WTC11 (cell line): Measurements from ENCODE around the gene POLD1. TPM values are rescaled to one million over a fixed set of nuclear protein-coding genes. Genes with fewer than 3 reads are reported as not detected.
A peak's percentile ranks its signal among the peaks of the same experiment; 100 is the strongest.

ENCODE experiments used
- ATAC-seq: fragments of 200-7000 bp; cut with Tn5 transposase; 2 replicates; pipeline ENCODE4 v1.10.0; 2021; ENCODE audit warnings: mild to moderate bottlenecking, moderate library complexity
- Bru-seq: library from RNA; stranded (reverse); fragments of 400-500 nt; gene quantifications from one replicate; lab custom pipeline; 2021; lab: Mats Ljungman, UMichigan
- CTCF ChIA-PET: fragments of 300-600 bp; sonication (Branson Sonifier 250); formaldehyde crosslinking; loops from one replicate; lab custom pipeline; 2021; ENCODE audit warnings: antibody characterized with exemption; lab: Charles Lee
- POLR2A ChIA-PET: fragments of 350-600 bp; sonication (Branson Sonifier 250); formaldehyde crosslinking; loops from one replicate; lab custom pipeline; 2021; ENCODE audit warnings: antibody characterized with exemption; lab: Charles Lee
- DNase-seq: peaks from one replicate; pipeline ENCODE4 v3.0.0; 2021; ENCODE audit warnings: low spot score
- H3K27ac Mint-ChIP-seq: 2 replicates; pipeline ENCODE4 v1.8.0; 2021; ENCODE audit warnings: mixed read lengths
- H3K27me3 Mint-ChIP-seq: 2 replicates; pipeline ENCODE4 v1.8.0; 2021; ENCODE audit warnings: low read depth, mild to moderate bottlenecking, moderate library complexity, mixed read lengths
- H3K36me3 Mint-ChIP-seq: 2 replicates; pipeline ENCODE4 v1.8.0; 2021; ENCODE audit warnings: mixed read lengths
- H3K4me1 Mint-ChIP-seq: 2 replicates; pipeline ENCODE4 v1.8.0; 2022; ENCODE audit warnings: mixed read lengths
- H3K4me3 Mint-ChIP-seq: 2 replicates; pipeline ENCODE4 v1.8.0; 2021; ENCODE audit warnings: mild to moderate bottlenecking, moderate library complexity, mixed read lengths
- H3K9me3 Mint-ChIP-seq: 2 replicates; pipeline ENCODE4 v1.8.0; 2021; ENCODE audit warnings: mixed read lengths
- CBFB ChIP-seq: sonication (generic); formaldehyde crosslinking; IDR thresholded peaks from 2 replicates; pipeline ENCODE4 v1.8.1; 2022; ENCODE audit warnings: mild to moderate bottlenecking, low read depth, missing genetic modification reagents
- GTF2I ChIP-seq: fragments of 250-450 bp; sonication (Bioruptor Pico); conservative IDR thresholded peaks from 2 replicates; pipeline ENCODE4 v1.4.0; 2021; ENCODE audit warnings: mild to moderate bottlenecking
- IRF2 ChIP-seq: sonication (generic); formaldehyde crosslinking; IDR thresholded peaks from 2 replicates; pipeline ENCODE4 v1.8.0; 2022; ENCODE audit warnings: low read depth, missing genetic modification reagents, borderline replicate concordance
- MYBL2 ChIP-seq: sonication (generic); formaldehyde crosslinking; IDR thresholded peaks from 2 replicates; pipeline ENCODE4 v1.8.1; 2023; ENCODE audit warnings: mild to moderate bottlenecking, moderate library complexity, missing genetic modification reagents
- NR2C2 ChIP-seq: sonication (generic); formaldehyde crosslinking; IDR thresholded peaks from 2 replicates; pipeline ENCODE4 v1.8.0; 2022; ENCODE audit warnings: mild to moderate bottlenecking, missing genetic modification reagents
- NR3C1 ChIP-seq: sonication (generic); formaldehyde crosslinking; conservative IDR thresholded peaks from 2 replicates; pipeline ENCODE4 v1.8.1; 2023; ENCODE audit warnings: low read depth, mild to moderate bottlenecking, missing genetic modification reagents
- RORB ChIP-seq: fragments of 250-450 bp; sonication (Bioruptor Pico); IDR thresholded peaks from 2 replicates; pipeline ENCODE4 v1.9.0; 2021; ENCODE audit warnings: mild to moderate bottlenecking
- TEAD1 ChIP-seq: sonication (generic); formaldehyde crosslinking; IDR thresholded peaks from 2 replicates; pipeline ENCODE4 v1.8.0; 2022; ENCODE audit warnings: mild to moderate bottlenecking, missing genetic modification reagents
- ZNF232 ChIP-seq: sonication (generic); formaldehyde crosslinking; IDR thresholded peaks from 2 replicates; pipeline ENCODE4 v1.8.0; 2022; ENCODE audit warnings: mild to moderate bottlenecking, missing genetic modification reagents
- ZNF671 ChIP-seq: fragments of 250-450 bp; sonication (Bioruptor Pico); IDR thresholded peaks from 2 replicates; pipeline ENCODE4 v1.8.0; 2021; ENCODE audit warnings: mild to moderate bottlenecking
- long read RNA-seq, 3 experiments: library from RNA in 1 of 3; library from capped mRNA in 1 of 3; library from polyadenylated mRNA in 1 of 3; unstranded in 2 of 3; stranded (forward) in 1 of 3; transcript quantifications; one replicate each; pipeline ENCODE4 v2.0.0, GENCODE V29; 2021
- total RNA-seq: library from RNA; stranded (reverse); gene quantifications from 3 replicates; pipeline ENCODE4 v1.2.3, GENCODE V29; 2021
- TF ChIP-seq, protein P1 (sequence below): sonication (generic); formaldehyde crosslinking; IDR thresholded peaks from 2 replicates; pipeline ENCODE4 v1.8.1; 2022; ENCODE audit warnings: mild to moderate bottlenecking, moderate library complexity, missing genetic modification reagents
- TF ChIP-seq, protein P2 (sequence below): fragments of 200-600 bp; IDR thresholded peaks from 2 replicates; pipeline ENCODE4 v1.8.0; 2022; ENCODE audit warnings: antibody characterized with exemption
- TF ChIP-seq, protein P3 (sequence below): sonication (generic); formaldehyde crosslinking; IDR thresholded peaks from 2 replicates; pipeline ENCODE4 v1.8.1; 2023; ENCODE audit warnings: mild to moderate bottlenecking, moderate library complexity, missing genetic modification reagents
- TF ChIP-seq, protein P4 (sequence below): sonication (generic); formaldehyde crosslinking; IDR thresholded peaks from 2 replicates; pipeline ENCODE4 v1.8.0; 2022; ENCODE audit warnings: missing genetic modification reagents
- TF ChIP-seq, protein P5 (sequence below): sonication (generic); formaldehyde crosslinking; IDR thresholded peaks from 2 replicates; pipeline ENCODE4 v1.8.1; 2022; ENCODE audit warnings: missing genetic modification reagents, borderline replicate concordance
- TF ChIP-seq, protein P6 (sequence below): sonication (generic); formaldehyde crosslinking; IDR thresholded peaks from 2 replicates; pipeline ENCODE4 v1.8.1; 2023; ENCODE audit warnings: mild to moderate bottlenecking, missing genetic modification reagents, borderline replicate concordance
- TF ChIP-seq, protein P7 (sequence below): fragments of 250-450 bp; sonication (Bioruptor Pico); IDR thresholded peaks from 2 replicates; pipeline ENCODE4 v1.8.0; 2021; ENCODE audit warnings: mild to moderate bottlenecking

POLD1 gene
- total RNA-seq, result 163 to 179 TPM (median 178 TPM) in 3 replicates
- percentile 60 among the genes with signal in this experiment for Bru-seq, nascent RNA
- long read RNA-seq, experiment 1, transcript POLD1-210 (27 exons, 3,437 nt), result minor isoform, 28 of 579 reads
- long read RNA-seq, experiment 1, transcript POLD1-201 (27 exons, 3,444 nt), result major isoform, 254 of 579 reads
- long read RNA-seq, experiment 1, transcript POLD1-214 (27 exons, 3,517 nt), result minor isoform, 11 of 579 reads
- long read RNA-seq, experiment 1, transcript POLD1-212 (26 exons, 3,474 nt), result minor isoform, 5 of 579 reads
- long read RNA-seq, experiment 1, partial matches to known transcripts, result 111 of 579 reads
- long read RNA-seq, experiment 1, other reads (novel, unspliced or antisense), result 169 of 579 reads
- long read RNA-seq, experiment 2, transcript POLD1-201 (27 exons, 3,444 nt), result major isoform, 17 of 107 reads
- long read RNA-seq, experiment 2, transcript POLD1-206 (3 exons, 412 nt), result minor isoform, 5 of 107 reads
- long read RNA-seq, experiment 2, partial matches to known transcripts, result 59 of 107 reads
- long read RNA-seq, experiment 2, other reads (novel, unspliced or antisense), result 24 of 107 reads
- long read RNA-seq, experiment 3, partial matches to known transcripts, result 1 of 3 reads
- long read RNA-seq, experiment 3, other reads (novel, unspliced or antisense), result 0 of 3 reads

DNA sequence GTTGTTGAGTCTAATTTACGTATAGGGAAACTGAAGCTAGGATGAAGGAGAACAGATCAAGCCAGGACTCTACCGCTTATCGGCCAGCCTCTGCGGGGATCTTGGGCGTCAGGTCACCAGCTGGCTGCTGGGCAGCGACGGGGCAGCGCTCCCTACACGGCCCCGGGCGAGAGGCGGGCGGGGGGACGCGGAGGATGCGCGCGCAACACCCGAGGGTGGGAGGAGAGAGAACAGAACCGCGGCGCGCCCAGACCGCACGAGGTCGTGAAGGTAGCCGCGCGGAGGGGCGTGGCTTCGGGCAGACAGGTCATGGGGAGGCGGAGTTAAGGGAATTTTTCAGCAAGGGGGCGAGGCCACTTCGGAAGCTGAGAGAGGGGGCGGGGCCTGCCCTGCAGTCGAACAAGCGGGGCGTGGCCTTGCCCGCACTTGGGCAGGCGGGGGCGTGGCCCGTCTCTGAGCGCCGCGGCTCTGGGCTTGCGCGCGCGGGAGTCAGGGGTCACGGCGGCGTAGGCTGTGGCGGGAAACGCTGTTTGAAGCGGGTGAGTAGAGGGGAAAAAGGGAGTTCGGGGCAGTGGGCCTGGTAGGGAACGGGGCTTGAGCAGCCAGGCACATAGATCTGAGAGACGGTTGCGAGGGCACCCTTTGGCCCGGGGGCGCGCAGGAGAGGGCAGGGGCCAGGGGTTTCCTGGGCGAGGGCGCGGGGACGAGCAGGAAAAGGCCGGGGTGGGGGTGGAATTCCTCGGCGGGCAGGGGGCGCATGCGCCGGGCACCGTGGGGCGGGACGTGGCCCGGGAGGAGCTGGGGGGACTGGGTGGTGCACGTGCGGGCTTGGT, at the start of gene POLD1:
TSS of gene POLD1 (plus strand) at position 496 of the 833 bp plus-strand sequence. CDS start 14,505 bp downstream, outside the sequence.
- no peaks in the 10 kb centered on the region for H3K9me3 Mint-ChIP-seq
- peak within 1 kb of the TSS; percentile 92 for H3K4me3 Mint-ChIP-seq
- peaks cover 21% of the 10 kb centered on the region for H3K4me1 Mint-ChIP-seq
- ChIA-PET CTCF (interaction anchor here (0.5 to 2.3 kb wide), 15 partner anchors 13 to 173 kb away, joined by 3 to 17 read pairs (median 3); no protein-coding TSS in a partner anchor), POLR2A (interaction anchor here (0.7 to 2.0 kb wide), 10 partner anchors 8 to 412 kb away, joined by 3 to 5 read pairs (median 4); partner anchors contain the start of gene NR1H2)
- H3K27ac Mint-ChIP-seq, result peak within 1 kb of the TSS; percentile 91
- H3K36me3 Mint-ChIP-seq, result peaks cover 38% of the 10 kb centered on the region
- peak; percentile 90 for ATAC-seq
- no peaks in the 10 kb centered on the region for H3K27me3 Mint-ChIP-seq
- peak; percentile 99 for DNase-seq
- TF ChIP-seq, protein P1, sequence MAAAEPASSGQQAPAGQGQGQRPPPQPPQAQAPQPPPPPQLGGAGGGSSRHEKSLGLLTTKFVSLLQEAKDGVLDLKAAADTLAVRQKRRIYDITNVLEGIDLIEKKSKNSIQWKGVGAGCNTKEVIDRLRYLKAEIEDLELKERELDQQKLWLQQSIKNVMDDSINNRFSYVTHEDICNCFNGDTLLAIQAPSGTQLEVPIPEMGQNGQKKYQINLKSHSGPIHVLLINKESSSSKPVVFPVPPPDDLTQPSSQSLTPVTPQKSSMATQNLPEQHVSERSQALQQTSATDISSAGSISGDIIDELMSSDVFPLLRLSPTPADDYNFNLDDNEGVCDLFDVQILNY, result peak; percentile 92
- TF ChIP-seq, protein P2, sequence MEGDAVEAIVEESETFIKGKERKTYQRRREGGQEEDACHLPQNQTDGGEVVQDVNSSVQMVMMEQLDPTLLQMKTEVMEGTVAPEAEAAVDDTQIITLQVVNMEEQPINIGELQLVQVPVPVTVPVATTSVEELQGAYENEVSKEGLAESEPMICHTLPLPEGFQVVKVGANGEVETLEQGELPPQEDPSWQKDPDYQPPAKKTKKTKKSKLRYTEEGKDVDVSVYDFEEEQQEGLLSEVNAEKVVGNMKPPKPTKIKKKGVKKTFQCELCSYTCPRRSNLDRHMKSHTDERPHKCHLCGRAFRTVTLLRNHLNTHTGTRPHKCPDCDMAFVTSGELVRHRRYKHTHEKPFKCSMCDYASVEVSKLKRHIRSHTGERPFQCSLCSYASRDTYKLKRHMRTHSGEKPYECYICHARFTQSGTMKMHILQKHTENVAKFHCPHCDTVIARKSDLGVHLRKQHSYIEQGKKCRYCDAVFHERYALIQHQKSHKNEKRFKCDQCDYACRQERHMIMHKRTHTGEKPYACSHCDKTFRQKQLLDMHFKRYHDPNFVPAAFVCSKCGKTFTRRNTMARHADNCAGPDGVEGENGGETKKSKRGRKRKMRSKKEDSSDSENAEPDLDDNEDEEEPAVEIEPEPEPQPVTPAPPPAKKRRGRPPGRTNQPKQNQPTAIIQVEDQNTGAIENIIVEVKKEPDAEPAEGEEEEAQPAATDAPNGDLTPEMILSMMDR, result no peak
- TF ChIP-seq, protein P3, sequence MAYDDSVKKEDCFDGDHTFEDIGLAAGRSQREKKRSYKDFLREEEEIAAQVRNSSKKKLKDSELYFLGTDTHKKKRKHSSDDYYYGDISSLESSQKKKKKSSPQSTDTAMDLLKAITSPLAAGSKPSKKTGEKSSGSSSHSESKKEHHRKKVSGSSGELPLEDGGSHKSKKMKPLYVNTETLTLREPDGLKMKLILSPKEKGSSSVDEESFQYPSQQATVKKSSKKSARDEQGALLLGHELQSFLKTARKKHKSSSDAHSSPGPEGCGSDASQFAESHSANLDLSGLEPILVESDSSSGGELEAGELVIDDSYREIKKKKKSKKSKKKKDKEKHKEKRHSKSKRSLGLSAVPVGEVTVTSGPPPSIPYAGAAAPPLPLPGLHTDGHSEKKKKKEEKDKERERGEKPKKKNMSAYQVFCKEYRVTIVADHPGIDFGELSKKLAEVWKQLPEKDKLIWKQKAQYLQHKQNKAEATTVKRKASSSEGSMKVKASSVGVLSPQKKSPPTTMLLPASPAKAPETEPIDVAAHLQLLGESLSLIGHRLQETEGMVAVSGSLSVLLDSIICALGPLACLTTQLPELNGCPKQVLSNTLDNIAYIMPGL (CRISPR knock-in tag), result peak; percentile 70; the same call in 1 of the 2 replicates
- TF ChIP-seq TEAD1 (CRISPR knock-in tag), result peak; percentile 71
- TF ChIP-seq, protein P4, sequence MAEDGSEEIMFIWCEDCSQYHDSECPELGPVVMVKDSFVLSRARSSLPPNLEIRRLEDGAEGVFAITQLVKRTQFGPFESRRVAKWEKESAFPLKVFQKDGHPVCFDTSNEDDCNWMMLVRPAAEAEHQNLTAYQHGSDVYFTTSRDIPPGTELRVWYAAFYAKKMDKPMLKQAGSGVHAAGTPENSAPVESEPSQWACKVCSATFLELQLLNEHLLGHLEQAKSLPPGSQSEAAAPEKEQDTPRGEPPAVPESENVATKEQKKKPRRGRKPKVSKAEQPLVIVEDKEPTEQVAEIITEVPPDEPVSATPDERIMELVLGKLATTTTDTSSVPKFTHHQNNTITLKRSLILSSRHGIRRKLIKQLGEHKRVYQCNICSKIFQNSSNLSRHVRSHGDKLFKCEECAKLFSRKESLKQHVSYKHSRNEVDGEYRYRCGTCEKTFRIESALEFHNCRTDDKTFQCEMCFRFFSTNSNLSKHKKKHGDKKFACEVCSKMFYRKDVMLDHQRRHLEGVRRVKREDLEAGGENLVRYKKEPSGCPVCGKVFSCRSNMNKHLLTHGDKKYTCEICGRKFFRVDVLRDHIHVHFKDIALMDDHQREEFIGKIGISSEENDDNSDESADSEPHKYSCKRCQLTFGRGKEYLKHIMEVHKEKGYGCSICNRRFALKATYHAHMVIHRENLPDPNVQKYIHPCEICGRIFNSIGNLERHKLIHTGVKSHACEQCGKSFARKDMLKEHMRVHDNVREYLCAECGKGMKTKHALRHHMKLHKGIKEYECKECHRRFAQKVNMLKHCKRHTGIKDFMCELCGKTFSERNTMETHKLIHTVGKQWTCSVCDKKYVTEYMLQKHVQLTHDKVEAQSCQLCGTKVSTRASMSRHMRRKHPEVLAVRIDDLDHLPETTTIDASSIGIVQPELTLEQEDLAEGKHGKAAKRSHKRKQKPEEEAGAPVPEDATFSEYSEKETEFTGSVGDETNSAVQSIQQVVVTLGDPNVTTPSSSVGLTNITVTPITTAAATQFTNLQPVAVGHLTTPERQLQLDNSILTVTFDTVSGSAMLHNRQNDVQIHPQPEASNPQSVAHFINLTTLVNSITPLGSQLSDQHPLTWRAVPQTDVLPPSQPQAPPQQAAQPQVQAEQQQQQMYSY, result no peak
- peak; percentile 80 for TF ChIP-seq NR2C2 (CRISPR knock-in tag)
- no peak for TF ChIP-seq CBFB (CRISPR knock-in tag)
- no peak for TF ChIP-seq NR3C1 (CRISPR knock-in tag)
- TF ChIP-seq, protein P5, sequence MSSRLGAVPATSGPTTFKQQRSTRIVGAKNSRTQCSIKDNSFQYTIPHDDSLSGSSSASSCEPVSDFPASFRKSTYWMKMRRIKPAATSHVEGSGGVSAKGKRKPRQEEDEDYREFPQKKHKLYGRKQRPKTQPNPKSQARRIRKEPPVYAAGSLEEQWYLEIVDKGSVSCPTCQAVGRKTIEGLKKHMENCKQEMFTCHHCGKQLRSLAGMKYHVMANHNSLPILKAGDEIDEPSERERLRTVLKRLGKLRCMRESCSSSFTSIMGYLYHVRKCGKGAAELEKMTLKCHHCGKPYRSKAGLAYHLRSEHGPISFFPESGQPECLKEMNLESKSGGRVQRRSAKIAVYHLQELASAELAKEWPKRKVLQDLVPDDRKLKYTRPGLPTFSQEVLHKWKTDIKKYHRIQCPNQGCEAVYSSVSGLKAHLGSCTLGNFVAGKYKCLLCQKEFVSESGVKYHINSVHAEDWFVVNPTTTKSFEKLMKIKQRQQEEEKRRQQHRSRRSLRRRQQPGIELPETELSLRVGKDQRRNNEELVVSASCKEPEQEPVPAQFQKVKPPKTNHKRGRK (CRISPR knock-in tag), result no peak
- no peak for TF ChIP-seq IRF2
- TF ChIP-seq, protein P6, sequence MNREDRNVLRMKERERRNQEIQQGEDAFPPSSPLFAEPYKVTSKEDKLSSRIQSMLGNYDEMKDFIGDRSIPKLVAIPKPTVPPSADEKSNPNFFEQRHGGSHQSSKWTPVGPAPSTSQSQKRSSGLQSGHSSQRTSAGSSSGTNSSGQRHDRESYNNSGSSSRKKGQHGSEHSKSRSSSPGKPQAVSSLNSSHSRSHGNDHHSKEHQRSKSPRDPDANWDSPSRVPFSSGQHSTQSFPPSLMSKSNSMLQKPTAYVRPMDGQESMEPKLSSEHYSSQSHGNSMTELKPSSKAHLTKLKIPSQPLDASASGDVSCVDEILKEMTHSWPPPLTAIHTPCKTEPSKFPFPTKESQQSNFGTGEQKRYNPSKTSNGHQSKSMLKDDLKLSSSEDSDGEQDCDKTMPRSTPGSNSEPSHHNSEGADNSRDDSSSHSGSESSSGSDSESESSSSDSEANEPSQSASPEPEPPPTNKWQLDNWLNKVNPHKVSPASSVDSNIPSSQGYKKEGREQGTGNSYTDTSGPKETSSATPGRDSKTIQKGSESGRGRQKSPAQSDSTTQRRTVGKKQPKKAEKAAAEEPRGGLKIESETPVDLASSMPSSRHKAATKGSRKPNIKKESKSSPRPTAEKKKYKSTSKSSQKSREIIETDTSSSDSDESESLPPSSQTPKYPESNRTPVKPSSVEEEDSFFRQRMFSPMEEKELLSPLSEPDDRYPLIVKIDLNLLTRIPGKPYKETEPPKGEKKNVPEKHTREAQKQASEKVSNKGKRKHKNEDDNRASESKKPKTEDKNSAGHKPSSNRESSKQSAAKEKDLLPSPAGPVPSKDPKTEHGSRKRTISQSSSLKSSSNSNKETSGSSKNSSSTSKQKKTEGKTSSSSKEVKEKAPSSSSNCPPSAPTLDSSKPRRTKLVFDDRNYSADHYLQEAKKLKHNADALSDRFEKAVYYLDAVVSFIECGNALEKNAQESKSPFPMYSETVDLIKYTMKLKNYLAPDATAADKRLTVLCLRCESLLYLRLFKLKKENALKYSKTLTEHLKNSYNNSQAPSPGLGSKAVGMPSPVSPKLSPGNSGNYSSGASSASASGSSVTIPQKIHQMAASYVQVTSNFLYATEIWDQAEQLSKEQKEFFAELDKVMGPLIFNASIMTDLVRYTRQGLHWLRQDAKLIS (CRISPR knock-in tag), result no peak
- no peak for TF ChIP-seq GTF2I
- peak; percentile 79; the same call in 1 of the 2 replicates for TF ChIP-seq ZNF232
- no peak for TF ChIP-seq RORB (CRISPR knock-in tag)
- TF ChIP-seq, protein P7, sequence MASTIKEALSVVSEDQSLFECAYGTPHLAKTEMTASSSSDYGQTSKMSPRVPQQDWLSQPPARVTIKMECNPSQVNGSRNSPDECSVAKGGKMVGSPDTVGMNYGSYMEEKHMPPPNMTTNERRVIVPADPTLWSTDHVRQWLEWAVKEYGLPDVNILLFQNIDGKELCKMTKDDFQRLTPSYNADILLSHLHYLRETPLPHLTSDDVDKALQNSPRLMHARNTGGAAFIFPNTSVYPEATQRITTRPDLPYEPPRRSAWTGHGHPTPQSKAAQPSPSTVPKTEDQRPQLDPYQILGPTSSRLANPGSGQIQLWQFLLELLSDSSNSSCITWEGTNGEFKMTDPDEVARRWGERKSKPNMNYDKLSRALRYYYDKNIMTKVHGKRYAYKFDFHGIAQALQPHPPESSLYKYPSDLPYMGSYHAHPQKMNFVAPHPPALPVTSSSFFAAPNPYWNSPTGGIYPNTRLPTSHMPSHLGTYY (CRISPR knock-in tag), result peak; percentile 21; the same call in 1 of the 2 replicates
- TF ChIP-seq ZNF671 (CRISPR knock-in tag), result peak; percentile 62; the same call in 1 of the 2 replicates
- peak; percentile 69; the same call in 1 of the 2 replicates for TF ChIP-seq MYBL2
